H1 (cell line): Measurements from ENCODE around the gene KRT13. TPM values are rescaled to one million over a fixed set of nuclear protein-coding genes. Genes with fewer than 3 reads are reported as not detected.

ENCODE experiments used
- CTCF ChIA-PET: fragments of 300-600 bp; sonication (Branson Sonifier 250); formaldehyde crosslinking; loops from one replicate; lab custom pipeline; 2021; ENCODE audit not compliant: partially characterized antibody; lab: Charles Lee
- POLR2A ChIA-PET: fragments of 300-600 bp; sonication (Branson Sonifier 250); formaldehyde crosslinking; loops from one replicate; lab custom pipeline; 2021; ENCODE audit warnings: inconsistent platforms; ENCODE audit not compliant: partially characterized antibody; lab: Charles Lee
- DNase-seq, 2 experiments: peaks; one replicate each; pipeline versions ENCODE4 v3.0.0 to v3.0.0-alpha.2; 2010 to 2022; ENCODE audit warnings: low spot score in 2 of 2, low read depth in 1 of 2, mixed read lengths in 1 of 2
- FAIRE-seq: peaks from 2 replicates; lab custom pipeline; 2011; peaks lifted over from hg19 to GRCh38; lab: Jason Lieb, UNC
- H2AFZ ChIP-seq: 2 replicates; pipeline ENCODE4 v1.8.1; 2012; ENCODE audit warnings: low read length, inconsistent platforms
- H2AK5ac ChIP-seq: 2 replicates; pipeline ENCODE4 v1.6.1; 2013; ENCODE audit warnings: low read depth, low read length
- H2BK120ac ChIP-seq: replicated peaks from 2 replicates; pipeline ENCODE3; 2013; ENCODE audit warnings: low read depth, low read length, inconsistent platforms
- H2BK12ac ChIP-seq: 2 replicates; pipeline ENCODE4 v1.6.1; 2013; ENCODE audit warnings: low read depth, low read length
- H2BK15ac ChIP-seq: 2 replicates; pipeline ENCODE4 v1.6.1; 2013; ENCODE audit warnings: low read length
- H2BK20ac ChIP-seq: 2 replicates; pipeline ENCODE4 v1.6.1; 2013; ENCODE audit warnings: low read length
- H2BK5ac ChIP-seq: 2 replicates; pipeline ENCODE4 v1.6.1; 2013; ENCODE audit warnings: low read depth, low read length
- H3K14ac ChIP-seq: 2 replicates; pipeline ENCODE4 v1.6.1; 2013; ENCODE audit warnings: inconsistent platforms; ENCODE audit not compliant: insufficient read length
- H3K18ac ChIP-seq: 2 replicates; pipeline ENCODE4 v1.6.1; 2013; ENCODE audit warnings: low read length; ENCODE audit errors: extremely low read depth
- H3K23ac ChIP-seq: 2 replicates; pipeline ENCODE4 v1.6.1; 2013; ENCODE audit warnings: inconsistent platforms; ENCODE audit not compliant: insufficient read length
- H3K23me2 ChIP-seq: 2 replicates; pipeline ENCODE4 v1.6.1; 2013; ENCODE audit warnings: low read depth, low read length
- H3K27ac ChIP-seq: 2 replicates; pipeline ENCODE4 v1.6.1; 2011; ENCODE audit warnings: low read depth, low read length, inconsistent platforms
- H3K27me3 ChIP-seq, 4 experiments: replicated peaks in 1 of 4; 1 replicate in 1 of 4; 2 replicates in 3 of 4; pipeline versions ENCODE4 v1.6.1 to v1.8.1; 2011 to 2013; ENCODE audit warnings: low read length in 3 of 4, mild to moderate bottlenecking in 3 of 4, inconsistent platforms in 2 of 4, mixed read lengths in 2 of 4, moderate library complexity in 1 of 4; ENCODE audit not compliant: control insufficient read depth in 3 of 4, insufficient read depth in 3 of 4; ENCODE audit errors: extremely low read depth in 1 of 4
- H3K36me3 ChIP-seq, 4 experiments: 2 replicates each; pipeline versions ENCODE4 v1.6.1 to v1.8.1; 2011 to 2013; ENCODE audit warnings: mild to moderate bottlenecking in 4 of 4, low read length in 3 of 4, moderate library complexity in 2 of 4, control low read depth in 1 of 4, inconsistent platforms in 1 of 4; ENCODE audit not compliant: insufficient read depth in 4 of 4, control insufficient read depth in 2 of 4
- H3K4ac ChIP-seq: replicated peaks from 2 replicates; pipeline ENCODE3; 2013; ENCODE audit warnings: low read length, low read depth, mixed read lengths, inconsistent platforms; ENCODE audit not compliant: insufficient read length
- H3K4me1 ChIP-seq, 4 experiments: replicated peaks in 1 of 4; 1 replicate in 1 of 4; 2 replicates in 3 of 4; pipeline versions ENCODE4 v1.6.1 to v1.8.1; 2011 to 2013; ENCODE audit warnings: low read length in 3 of 4, inconsistent platforms in 2 of 4, mixed read lengths in 1 of 4; ENCODE audit not compliant: insufficient read depth in 4 of 4, control insufficient read depth in 3 of 4
- H3K4me2 ChIP-seq, 2 experiments: 2 replicates each; pipeline versions ENCODE4 v1.6.1 to v1.8.1; 2011 to 2013; ENCODE audit warnings: low read depth in 2 of 2, low read length in 2 of 2, control low read depth in 1 of 2, inconsistent platforms in 1 of 2, mild to moderate bottlenecking in 1 of 2; ENCODE audit not compliant: insufficient read depth in 1 of 2
- H3K4me3 ChIP-seq, 4 experiments: fragments of 200-600, 300-600 bp in 1 of 4; sonication (generic), shearing (Covaris generic), sonication (Bioruptor Twin) in 1 of 4; 2 replicates each; pipeline versions ENCODE4 v1.5.1 to v1.8.1; 2011 to 2016; ENCODE audit warnings: low read length in 4 of 4, low read depth in 3 of 4, control low read depth in 2 of 4, inconsistent platforms in 2 of 4, mild to moderate bottlenecking in 2 of 4, mixed read lengths in 1 of 4, moderate library complexity in 1 of 4; ENCODE audit not compliant: insufficient read depth in 2 of 4; ENCODE audit errors: extremely low read depth in 1 of 4
- H3K56ac ChIP-seq: replicated peaks from 2 replicates; pipeline ENCODE3; 2013; ENCODE audit warnings: low read depth, mild to moderate bottlenecking, mixed read lengths, low read length, inconsistent platforms; ENCODE audit not compliant: insufficient read length
- H3K79me1 ChIP-seq: 2 replicates; pipeline ENCODE4 v1.6.1; 2013; ENCODE audit warnings: low read depth, low read length, control low read depth
- H3K79me2 ChIP-seq, 2 experiments: 2 replicates each; pipeline versions ENCODE4 v1.6.1 to v1.8.1; 2012 to 2013; ENCODE audit warnings: low read length in 2 of 2, mild to moderate bottlenecking in 2 of 2, inconsistent platforms in 1 of 2; ENCODE audit not compliant: insufficient read depth in 2 of 2, control insufficient read depth in 1 of 2
- H3K9ac ChIP-seq, 4 experiments: replicated peaks in 1 of 4; 1 replicate in 1 of 4; 2 replicates in 3 of 4; pipeline versions ENCODE4 v1.6.1 to v1.8.1; 2011 to 2013; ENCODE audit warnings: low read depth in 3 of 4, low read length in 3 of 4, control low read depth in 2 of 4, mild to moderate bottlenecking in 2 of 4, moderate library complexity in 2 of 4, inconsistent platforms in 1 of 4; ENCODE audit errors: extremely low read depth in 1 of 4
- H3K9me3 ChIP-seq, 2 experiments: 2 replicates each; pipeline versions ENCODE4 v1.6.1 to v1.8.1; 2012 to 2013; ENCODE audit warnings: mild to moderate bottlenecking in 2 of 2, moderate library complexity in 2 of 2, control low read depth in 1 of 2, inconsistent platforms in 1 of 2, low read depth in 1 of 2, low read length in 1 of 2, mixed read lengths in 1 of 2; ENCODE audit not compliant: insufficient read depth in 2 of 2
- H4K20me1 ChIP-seq, 2 experiments: replicated peaks in 1 of 2; 2 replicates each; pipeline versions ENCODE3 to v1.8.1; 2011 to 2013; ENCODE audit warnings: inconsistent platforms in 2 of 2, low read length in 2 of 2, mild to moderate bottlenecking in 1 of 2; ENCODE audit not compliant: insufficient read depth in 2 of 2, control insufficient read depth in 1 of 2
- H4K5ac ChIP-seq: 2 replicates; pipeline ENCODE4 v1.6.1; 2013; ENCODE audit warnings: low read length, low read depth, mixed read lengths, inconsistent platforms; ENCODE audit not compliant: insufficient read length
- H4K8ac ChIP-seq: 2 replicates; pipeline ENCODE4 v1.8.0; 2013; ENCODE audit warnings: mild to moderate bottlenecking, moderate library complexity, low read length, inconsistent platforms; ENCODE audit not compliant: insufficient read depth; ENCODE audit errors: extremely low read depth
- H4K91ac ChIP-seq: replicated peaks from 2 replicates; pipeline ENCODE3; 2013; ENCODE audit warnings: low read length, mixed read lengths, inconsistent platforms; ENCODE audit not compliant: insufficient read length
- ATF2 ChIP-seq: IDR thresholded peaks from 2 replicates; pipeline ENCODE4 v1.6.1; 2012; ENCODE audit warnings: low read length, inconsistent platforms
- CBX5 ChIP-seq: fragments of 300-800, 300-1000 bp; sonication (generic); IDR thresholded peaks from 2 replicates; pipeline ENCODE4 v1.7.1; 2016; ENCODE audit warnings: antibody characterized with exemption, low read length, low read depth
- HDAC2 ChIP-seq, 2 experiments: fragments of 300-600 bp in 1 of 2; sonication (generic) in 1 of 2; IDR thresholded peaks; 2 replicates each; pipeline ENCODE4 v1.6.1; 2011 to 2012; ENCODE audit warnings: low read depth in 2 of 2, low read length in 2 of 2, mild to moderate bottlenecking in 2 of 2, moderate library complexity in 2 of 2, borderline replicate concordance in 1 of 2, inconsistent platforms in 1 of 2
- KDM4A ChIP-seq: IDR thresholded peaks from one replicate; pipeline ENCODE4 v1.7.1; 2012; ENCODE audit warnings: low read depth, mild to moderate bottlenecking, moderate library complexity, low read length, inconsistent platforms; ENCODE audit not compliant: severe bottlenecking
- RFX5 ChIP-seq: IDR thresholded peaks from 2 replicates; pipeline ENCODE4 v1.6.1; 2011; ENCODE audit warnings: low read depth, low read length, improper control_type of control experiment, borderline replicate concordance
- SIX5 ChIP-seq: IDR thresholded peaks from 2 replicates; pipeline ENCODE4 v1.6.1; 2011; ENCODE audit warnings: mild to moderate bottlenecking, low read depth, low read length
- TAF7 ChIP-seq: optimal IDR thresholded peaks from 2 replicates; pipeline ENCODE3; 2011; ENCODE audit warnings: low read depth, mild to moderate bottlenecking, inconsistent platforms, low read length, moderate library complexity, borderline replicate concordance
- TBP ChIP-seq: IDR thresholded peaks from 2 replicates; pipeline ENCODE4 v1.6.1; 2011; ENCODE audit warnings: low read depth, low read length, improper control_type of control experiment
- TEAD4 ChIP-seq: IDR thresholded peaks from 2 replicates; pipeline ENCODE4 v1.6.1; 2012; ENCODE audit warnings: low read depth, low read length, inconsistent platforms, mixed read lengths
- WGBS, 2 experiments: shearing (Covaris generic) in 1 of 2; methylation state at CpG; one replicate each; pipeline versions ENCODE4 v1.1.6 to v1.1.7; 2013 to 2015; ENCODE audit warnings: low lambda C conversion rate in 2 of 2, mixed read lengths in 2 of 2, inconsistent platforms in 1 of 2, low coverage in 1 of 2, missing lambda C conversion rate in 1 of 2; ENCODE audit not compliant: insufficient replicate concordance in 2 of 2, insufficient coverage in 1 of 2, insufficient read length in 1 of 2; ENCODE audit errors: extremely low coverage in 1 of 2, missing lambda C conversion rate in 1 of 2; 5-methylcytosine and 5-hydroxymethylcytosine counted together
- polyA plus RNA-seq, 7 experiments: library from polyadenylated mRNA; depleted of rRNA in 3 of 7; stranded (reverse) in 5 of 7; unstranded in 2 of 7; fragments of >200 nt in 5 of 7; fragments of 200-250 nt in 2 of 7; gene quantifications; 1 replicate in 5 of 7; 2 replicates in 1 of 7; 4 replicates in 1 of 7; pipeline versions ENCODE4 v1.2.1 to v1.2.3, GENCODE V29; 2011 to 2013; ENCODE audit warnings: missing spikeins in 2 of 7, mixed read lengths in 2 of 7
- total RNA-seq: library from RNA; stranded (reverse); fragmentation: NEBNext Ultra II Directional; extraction: Animal tissue kit (Norgen Biotek cat#: 25700); gene quantifications from 2 replicates; pipeline ENCODE4 v1.2.1, GENCODE V29; 2021
- TF ChIP-seq, protein P1 (sequence below): IDR thresholded peaks from 2 replicates; pipeline ENCODE4 v1.6.1; 2011; ENCODE audit warnings: low read length, improper control_type of control experiment

Gene KRT13
- total and polyA plus RNA-seq, 2 of the 8 experiments (the other 6 are each of a cell fraction or from before 2014, with no cell fraction given): 0.09 TPM; not detected in 1

- H3K27ac ChIP-seq: no peak overlapping the region
- no peaks in the 10 kb centered on the region for H3K27me3 ChIP-seq
- H3K4me1 ChIP-seq: peaks cover 2 to 22% (median 13%) of the 10 kb centered on the region in 4 experiments
- peaks cover 5% of the 10 kb centered on the region; the same call in 1 of the 2 replicates for H3K79me1 ChIP-seq
- no peaks in the 10 kb centered on the region for H3K9me3 ChIP-seq
- H3K4me3 ChIP-seq: no peak overlapping the region
- H2BK5ac ChIP-seq: no peak overlapping the region
- H3K4ac ChIP-seq: no peak overlapping the region
- no peak overlapping the region for H4K8ac ChIP-seq
- H3K4me2 ChIP-seq: no peak overlapping the region
- H4K5ac ChIP-seq: no peak overlapping the region
- no peak for FAIRE-seq
- no peak overlapping the region for H2BK15ac ChIP-seq
- H2AFZ ChIP-seq: no peak overlapping the region
- no peak overlapping the region for H2BK12ac ChIP-seq
- WGBS, 2 experiments: 92% methylated on average over 16 of the region's 19 CpGs; no CpG with 5 or more reads in 1 of the 2 experiments
- no peak overlapping the region for H3K9ac ChIP-seq
- H3K79me2 ChIP-seq: peaks cover 0 to 13% of the 10 kb centered on the region in 2 experiments; a peak in 3 of 4 replicates
- peaks cover 12 to 38% (median 19%) of the 10 kb centered on the region in 4 experiments for H3K36me3 ChIP-seq
- peaks cover 4 to 12% of the 10 kb centered on the region in 2 experiments for H4K20me1 ChIP-seq
- DNase-seq: no peak
- H3K56ac ChIP-seq: no peak overlapping the region
- ChIA-PET POLR2A (interaction anchor here (0.6 to 11.0 kb wide), 3 partner anchors 9 to 501 kb away, joined by 3 to 293 read pairs (median 4); no protein-coding TSS in a partner anchor), CTCF (interaction anchor here (0.9 to 4.6 kb wide), 3 partner anchors 25 to 141 kb away, joined by 3 to 34 read pairs (median 3); no protein-coding TSS in a partner anchor)
- H2BK20ac ChIP-seq: no peak overlapping the region
- H3K14ac ChIP-seq: no peak overlapping the region
- no peak overlapping the region for H3K18ac ChIP-seq
- no peak overlapping the region for H2BK120ac ChIP-seq
- H3K23ac ChIP-seq: no peak overlapping the region
- no peak overlapping the region for H2AK5ac ChIP-seq
- H4K91ac ChIP-seq: no peak overlapping the region
- H3K23me2 ChIP-seq: peaks cover 6% of the 10 kb centered on the region; the same call in 1 of the 2 replicates
- TF ChIP-seq RFX5: no peak
- no peak for TF ChIP-seq CBX5
- no peak for TF ChIP-seq ATF2
- TF ChIP-seq, protein P1, sequence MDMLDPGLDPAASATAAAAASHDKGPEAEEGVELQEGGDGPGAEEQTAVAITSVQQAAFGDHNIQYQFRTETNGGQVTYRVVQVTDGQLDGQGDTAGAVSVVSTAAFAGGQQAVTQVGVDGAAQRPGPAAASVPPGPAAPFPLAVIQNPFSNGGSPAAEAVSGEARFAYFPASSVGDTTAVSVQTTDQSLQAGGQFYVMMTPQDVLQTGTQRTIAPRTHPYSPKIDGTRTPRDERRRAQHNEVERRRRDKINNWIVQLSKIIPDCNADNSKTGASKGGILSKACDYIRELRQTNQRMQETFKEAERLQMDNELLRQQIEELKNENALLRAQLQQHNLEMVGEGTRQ: no peak
- no peak for TF ChIP-seq TAF7
- TF ChIP-seq SIX5: no peak
- TF ChIP-seq HDAC2 (IDR thresholded peaks at IDR 0.05; ENCODE audit: borderline replicate concordance in 1 of 2, low read depth in 2 of 2, low read length in 2 of 2): no peak
- TF ChIP-seq TBP: no peak
- TF ChIP-seq TEAD4: no peak
- no peak for TF ChIP-seq KDM4A
Measured at GRCh38 chr17:41523787-41524186, 18.4 kb upstream of the KRT13 start.
